Natural killer cell (primary cell): ENCODE measurements around the gene ZDHHC13. TPM values are rescaled to one million over a fixed set of nuclear protein-coding genes. Genes with fewer than 3 reads are reported as not detected.

Experiments used
- ATAC-seq, 3 donors: fragments of 150-1000 bp in 2 of 3; fragments of 200-7000 bp in 1 of 3; cut with Tn5 transposase; 1 replicate in 1 of 3; 2 replicates in 2 of 3; pipeline ENCODE4 v1.10.0; 2021; ENCODE audit warnings: mild to moderate bottlenecking in 2 of 3, moderate library complexity in 2 of 3
- DNase-seq, 2 donors: peaks; one replicate each; pipeline versions ENCODE4 v3.0.0 to v3.0.0-alpha.2; 2013 to 2021; ENCODE audit warnings: mixed read lengths in 1 of 2
- H3K27ac ChIP-seq: one replicate; pipeline ENCODE4 v1.5.1; 2013; ENCODE audit warnings: mild to moderate bottlenecking, low read length
- H3K27me3 ChIP-seq: one replicate; pipeline ENCODE4 v1.6.1; 2013; ENCODE audit warnings: low read length; ENCODE audit not compliant: control insufficient read depth, insufficient read depth
- H3K36me3 ChIP-seq: one replicate; pipeline ENCODE4 v1.6.1; 2013; ENCODE audit warnings: low read length; ENCODE audit not compliant: control insufficient read depth, insufficient read depth
- H3K4me1 ChIP-seq: one replicate; pipeline ENCODE4 v1.6.1; 2013; ENCODE audit warnings: low read length; ENCODE audit not compliant: control insufficient read depth, insufficient read depth
- H3K4me3 ChIP-seq: one replicate; pipeline ENCODE4 v1.5.1; 2013; ENCODE audit warnings: low read length
- H3K9me3 ChIP-seq: one replicate; pipeline ENCODE4 v1.6.1; 2013; ENCODE audit warnings: low read length; ENCODE audit not compliant: control insufficient read depth, insufficient read depth
- H3K27ac Mint-ChIP-seq, 2 donors: one replicate each; pipeline ENCODE4 v1.8.0; 2022; ENCODE audit warnings: mild to moderate bottlenecking in 2 of 2, mixed read lengths in 2 of 2, moderate library complexity in 1 of 2
- H3K27me3 Mint-ChIP-seq, 2 donors: one replicate each; pipeline ENCODE4 v1.8.0; 2022; ENCODE audit warnings: low read depth in 2 of 2, mixed read lengths in 2 of 2
- H3K36me3 Mint-ChIP-seq: one replicate; pipeline ENCODE4 v1.8.0; 2022; ENCODE audit warnings: mixed read lengths
- H3K4me1 Mint-ChIP-seq, 2 donors: one replicate each; pipeline ENCODE4 v1.8.0; 2022; ENCODE audit warnings: mixed read lengths in 2 of 2
- H3K4me3 Mint-ChIP-seq: one replicate; pipeline ENCODE4 v1.8.0; 2022; ENCODE audit warnings: mild to moderate bottlenecking, moderate library complexity, mixed read lengths
- H3K9me3 Mint-ChIP-seq, 2 donors: one replicate each; pipeline ENCODE4 v1.8.0; 2022; ENCODE audit warnings: mixed read lengths in 2 of 2
- WGBS: methylation state at CpG from one replicate; pipeline ENCODE4 v1.1.7; 2013; ENCODE audit warnings: missing lambda C conversion rate; ENCODE audit not compliant: insufficient coverage; 5-methylcytosine and 5-hydroxymethylcytosine counted together
- intact Hi-C: fragments of 100-400 bp; cut with micrococcal nuclease; formaldehyde crosslinking; loops from one replicate; pipeline ENCODE4 v1.14.2; 2022
- total RNA-seq, 4 donors: library from RNA; stranded (reverse); fragments of 120-200 nt in 1 of 4; gene quantifications; one replicate each; pipeline versions ENCODE4 v1.2.3 to v1.2.4, GENCODE V29; 2013 to 2022
- TF ChIP-seq, protein P1 (sequence below): fragments of 200-600 bp; IDR thresholded peaks from one replicate; pipeline ENCODE4 v1.8.0; 2022; ENCODE audit warnings: antibody characterized with exemption

The ZDHHC13 gene
- total RNA-seq, 3 donors from 2014 or later (not counting 1 experiment from before 2014, with no cell fraction given), result 13.3 to 17.4 (median 13.5) TPM

DNA sequence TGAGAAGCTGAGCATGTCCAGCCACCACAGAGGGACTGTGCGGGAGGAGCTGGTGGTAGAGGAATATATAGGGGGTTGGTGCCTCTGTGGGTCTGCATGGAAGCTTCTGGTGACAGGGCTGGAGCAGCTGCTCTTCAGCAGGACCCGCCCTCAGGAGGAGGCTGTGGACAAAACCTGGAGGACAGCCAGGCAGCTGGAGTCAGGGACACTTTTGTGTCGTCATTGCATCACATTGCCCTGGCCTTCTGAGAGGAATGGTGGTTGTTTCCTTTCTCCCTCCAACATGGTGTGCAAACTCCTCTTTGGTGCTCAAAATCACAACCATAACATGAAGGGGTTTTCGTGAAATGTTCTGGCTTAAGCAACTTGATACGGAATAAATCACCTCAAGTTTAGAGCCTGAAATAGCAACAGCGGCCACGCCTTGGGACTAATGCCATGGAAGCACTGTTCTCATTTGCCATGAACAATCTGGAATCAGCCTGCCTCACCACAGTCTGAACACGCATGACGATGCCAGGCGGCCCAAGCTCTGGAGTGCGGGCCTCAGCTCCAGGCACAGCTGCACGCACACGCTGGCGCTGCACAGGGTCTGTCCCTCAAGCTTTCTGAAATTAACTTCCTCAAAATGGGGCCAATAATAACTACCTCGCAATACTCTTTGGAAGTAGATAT lies 102.0 kb downstream of the ZDHHC13 start:
- no peak for ATAC-seq
- Mint-ChIP-seq H3K9me3 (no peaks in the 10 kb centered on the region), H3K27me3 (peaks cover 9 to 14% of the 10 kb centered on the region in 2 donors), H3K4me3 (no peak overlapping the region), H3K27ac (no peak overlapping the region), H3K4me1 (peaks cover 4 to 9% of the 10 kb centered on the region in 2 donors), H3K36me3 (no peaks in the 10 kb centered on the region)
- Histone ChIP-seq H3K27me3 (no peaks in the 10 kb centered on the region), H3K4me1 (no peaks in the 10 kb centered on the region), H3K9me3 (no peaks in the 10 kb centered on the region), H3K4me3 (no peak overlapping the region), H3K27ac (no peak overlapping the region), H3K36me3 (no peaks in the 10 kb centered on the region)
- intact Hi-C loops, result no loop called here
- TF ChIP-seq, protein P1, sequence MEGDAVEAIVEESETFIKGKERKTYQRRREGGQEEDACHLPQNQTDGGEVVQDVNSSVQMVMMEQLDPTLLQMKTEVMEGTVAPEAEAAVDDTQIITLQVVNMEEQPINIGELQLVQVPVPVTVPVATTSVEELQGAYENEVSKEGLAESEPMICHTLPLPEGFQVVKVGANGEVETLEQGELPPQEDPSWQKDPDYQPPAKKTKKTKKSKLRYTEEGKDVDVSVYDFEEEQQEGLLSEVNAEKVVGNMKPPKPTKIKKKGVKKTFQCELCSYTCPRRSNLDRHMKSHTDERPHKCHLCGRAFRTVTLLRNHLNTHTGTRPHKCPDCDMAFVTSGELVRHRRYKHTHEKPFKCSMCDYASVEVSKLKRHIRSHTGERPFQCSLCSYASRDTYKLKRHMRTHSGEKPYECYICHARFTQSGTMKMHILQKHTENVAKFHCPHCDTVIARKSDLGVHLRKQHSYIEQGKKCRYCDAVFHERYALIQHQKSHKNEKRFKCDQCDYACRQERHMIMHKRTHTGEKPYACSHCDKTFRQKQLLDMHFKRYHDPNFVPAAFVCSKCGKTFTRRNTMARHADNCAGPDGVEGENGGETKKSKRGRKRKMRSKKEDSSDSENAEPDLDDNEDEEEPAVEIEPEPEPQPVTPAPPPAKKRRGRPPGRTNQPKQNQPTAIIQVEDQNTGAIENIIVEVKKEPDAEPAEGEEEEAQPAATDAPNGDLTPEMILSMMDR, result no peak
- 93% methylated on average over 12 of the region's 15 CpGs for WGBS
- DNase-seq, result no peak

DNA sequence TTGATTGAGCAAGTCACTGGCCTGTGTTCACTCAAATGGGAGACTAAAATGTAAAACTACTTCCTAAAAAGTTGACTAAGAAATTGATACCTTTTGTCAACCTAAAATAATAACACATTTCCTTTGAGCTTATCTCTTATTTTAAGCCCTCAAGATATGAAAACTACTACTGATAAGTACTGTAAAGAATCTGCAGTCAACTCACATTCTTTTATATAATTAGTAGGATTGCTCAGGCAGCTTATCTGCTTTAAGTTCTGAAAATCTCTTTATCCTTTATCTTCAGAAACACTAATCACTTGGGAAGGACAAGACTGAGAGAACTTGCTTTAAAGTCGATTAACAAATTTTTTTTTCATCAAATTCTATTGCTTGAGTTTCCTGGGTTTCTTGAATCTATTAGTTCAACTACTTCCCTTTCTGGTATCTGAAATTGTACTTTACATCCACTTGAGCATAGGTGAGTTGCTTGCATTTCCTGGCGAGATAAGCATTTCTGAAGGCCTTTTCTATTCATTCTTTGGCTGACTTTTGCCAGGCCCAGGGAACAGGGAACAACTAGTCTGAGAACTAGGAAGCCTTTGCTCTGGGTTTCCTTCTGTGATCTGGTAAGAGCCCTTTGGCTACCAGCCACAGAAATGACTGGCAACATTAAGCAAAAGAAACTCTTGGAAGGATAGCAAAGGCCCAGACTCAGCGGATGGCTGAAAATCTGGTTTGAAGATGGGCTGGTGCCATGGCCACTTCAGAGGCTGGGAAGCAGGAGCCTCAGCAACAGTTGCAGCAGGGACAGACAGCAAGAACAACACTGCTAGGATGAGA lies 104.1 kb downstream of the ZDHHC13 start:
- H3K27me3 ChIP-seq, result no peaks in the 10 kb centered on the region
- no peak overlapping the region for H3K4me3 ChIP-seq
- no peaks in the 10 kb centered on the region for H3K4me1 ChIP-seq
- TF ChIP-seq, protein P1, result no peak
- no peak overlapping the region for H3K27ac Mint-ChIP-seq
- ATAC-seq (no peak), DNase-seq (no peak)
- peaks cover 4 to 9% of the 10 kb centered on the region in 2 donors for H3K4me1 Mint-ChIP-seq
- H3K9me3 ChIP-seq, result no peaks in the 10 kb centered on the region
- peaks cover 2 to 8% of the 10 kb centered on the region in 2 donors for H3K27me3 Mint-ChIP-seq
- no peaks in the 10 kb centered on the region for H3K36me3 Mint-ChIP-seq
- no peaks in the 10 kb centered on the region for H3K36me3 ChIP-seq
- H3K9me3 Mint-ChIP-seq, result no peaks in the 10 kb centered on the region
- H3K27ac ChIP-seq, result no peak overlapping the region
- WGBS, result 76% methylated on average over 3 of the region's 3 CpGs
- intact Hi-C loops, result no loop called here
- H3K4me3 Mint-ChIP-seq, result no peak overlapping the region

DNA sequence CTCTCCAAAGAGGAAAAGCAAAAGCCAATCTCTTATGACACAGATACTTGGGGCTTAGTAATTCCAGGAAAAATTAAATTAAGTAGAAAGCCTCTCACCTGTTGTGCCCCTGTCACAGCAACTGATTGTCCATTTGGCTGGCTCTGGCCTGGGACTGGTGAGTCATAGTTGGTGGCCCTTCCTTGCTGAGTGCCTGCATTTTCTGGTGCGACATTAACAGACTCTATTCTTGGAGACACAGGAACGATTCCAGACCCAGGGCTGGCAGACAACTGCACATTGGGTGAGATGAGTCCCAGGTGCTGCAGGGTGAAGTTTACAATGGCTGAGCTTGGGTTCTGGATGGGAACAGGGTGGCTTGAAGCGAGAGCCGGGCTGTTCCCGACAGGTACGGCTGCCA lies 108.2 kb downstream of the ZDHHC13 start:
- Histone ChIP-seq H3K27me3 (no peaks in the 10 kb centered on the region), H3K4me1 (no peaks in the 10 kb centered on the region), H3K27ac (no peak overlapping the region), H3K36me3 (no peaks in the 10 kb centered on the region), H3K4me3 (no peak overlapping the region), H3K9me3 (no peaks in the 10 kb centered on the region)
- DNase-seq (no peak), ATAC-seq (no peak)
- no peak overlapping the region for H3K4me3 Mint-ChIP-seq
- WGBS, result over 99% methylated on average over 6 of the region's 6 CpGs
- TF ChIP-seq, protein P1, result no peak
- H3K4me1 Mint-ChIP-seq, result peaks cover 4 to 9% of the 10 kb centered on the region in 2 donors
- no peaks in the 10 kb centered on the region for H3K9me3 Mint-ChIP-seq
- H3K27me3 Mint-ChIP-seq, result no peaks in the 10 kb centered on the region
- no peaks in the 10 kb centered on the region for H3K36me3 Mint-ChIP-seq
- intact Hi-C loops, result no loop called here
- no peak overlapping the region for H3K27ac Mint-ChIP-seq
